Tibial nerve (tissue), 4 donors: ENCODE data around the gene UPF1.

Experiments used
- CTCF ChIP-seq, 5 experiments: fragments of 200-600 bp in 3 of 5; fragments of 450-650 bp in 2 of 5; sonication (generic) in 3 of 5; IDR thresholded peaks; one replicate each; pipeline ENCODE4 v1.5.1; 2016 to 2019; ENCODE audit warnings: antibody characterized with exemption in 5 of 5, mild to moderate bottlenecking in 3 of 5, moderate library complexity in 2 of 5
- EP300 ChIP-seq, 2 donors: sonication (generic); formaldehyde crosslinking; IDR thresholded peaks; one replicate each; pipeline ENCODE4 v1.6.1; 2017; ENCODE audit warnings: antibody characterized with exemption in 2 of 2, mild to moderate bottlenecking in 1 of 2
- POLR2A ChIP-seq, 2 donors: fragments of 450-650 bp; IDR thresholded peaks; one replicate each; pipeline ENCODE4 v1.6.1; 2017; ENCODE audit warnings: antibody characterized with exemption in 2 of 2, mild to moderate bottlenecking in 2 of 2, moderate library complexity in 2 of 2

- no peak for TF ChIP-seq POLR2A (IDR thresholded peaks at IDR 0.05)
- no peak for TF ChIP-seq CTCF (IDR thresholded peaks at IDR 0.05)
- no peak for TF ChIP-seq EP300 (IDR thresholded peaks at IDR 0.05)
These were observed 13.1 kb downstream of the UPF1 start for GRCh38 chr19:18844806-18845329.
